ENCODE data around the gene RPL18.

Gene RPL18

DNA sequence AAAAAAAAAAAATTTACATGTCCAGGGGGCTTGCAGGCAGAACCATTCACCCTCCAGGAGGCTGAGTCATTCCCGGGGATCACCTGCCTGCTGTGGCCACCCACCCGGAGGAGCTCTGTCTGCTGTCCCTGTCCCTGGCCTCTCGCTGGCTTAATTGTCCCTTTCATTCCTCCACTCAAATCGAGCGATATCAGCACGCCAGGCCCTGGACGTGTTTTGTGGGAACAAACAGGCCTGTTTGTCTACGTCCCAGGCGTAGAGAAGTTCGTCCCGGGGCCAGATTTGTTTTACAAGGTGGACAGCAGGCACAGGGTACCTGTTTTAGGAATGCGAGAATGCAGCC is 45.8 kb downstream of the RPL18 start:
- DNase-seq: no peak

GRCh38 chr19:48571378-48572162 is 47.4 kb downstream of the RPL18 start:
- DNase-seq: no peak

DNA sequence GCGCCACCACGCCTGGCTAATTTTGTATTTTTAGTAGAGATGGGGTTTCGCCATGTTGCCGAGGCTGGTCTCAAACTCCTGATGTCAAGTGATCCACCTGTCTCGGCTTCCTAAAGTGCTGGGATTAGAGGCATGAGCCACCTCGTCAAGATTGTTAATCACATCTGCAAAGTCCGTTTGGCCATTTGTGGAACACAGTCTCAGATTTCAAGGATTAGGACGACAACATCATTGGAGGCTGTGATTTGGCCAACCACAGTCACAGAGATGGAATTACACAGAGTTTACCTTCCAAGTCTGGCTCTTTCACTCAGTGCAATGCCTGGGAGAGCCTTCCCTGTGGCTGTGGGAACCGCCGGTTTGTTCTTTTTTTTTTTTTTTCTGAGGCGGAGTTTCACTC is 49.2 kb downstream of the RPL18 start:
- DNase-seq: no peak

DNA sequence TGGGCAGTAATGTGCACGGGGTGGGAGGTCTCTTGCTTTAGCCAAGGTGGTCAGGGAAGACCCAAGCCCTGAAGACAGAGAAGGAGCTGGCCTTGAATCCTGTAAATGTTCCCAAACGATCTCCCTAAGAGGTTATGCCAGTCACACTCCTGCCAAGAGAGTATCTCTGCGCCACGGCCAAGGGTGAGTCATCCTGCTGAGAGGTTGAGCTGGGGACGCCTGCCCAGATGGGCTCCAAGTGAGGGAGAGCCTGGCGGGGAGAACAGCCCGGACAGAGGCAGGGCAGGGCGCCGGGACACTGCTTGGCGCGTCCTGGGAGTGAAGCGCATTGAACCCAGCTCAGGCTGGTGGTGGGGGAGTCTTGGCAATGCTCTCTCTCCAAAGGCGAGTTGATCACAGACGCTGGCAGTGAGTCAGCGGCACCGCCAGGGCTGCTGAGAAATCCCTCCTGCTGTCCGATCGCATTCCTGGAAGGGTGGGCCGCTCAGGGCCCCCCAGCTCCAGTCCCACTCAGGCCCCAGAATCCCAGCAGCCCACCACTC is 50.6 kb downstream of the RPL18 start:
- peak; percentile 33 for DNase-seq

Measured in NCI-H1694 (cell line).